VCaP (cell line): ENCODE results near the gene RPUSD3.

Experiments used
- H3K27ac ChIP-seq: fragments of 450-650 bp; 2 replicates; pipeline ENCODE4 v1.5.1; 2017
- TF ChIP-seq, protein P1 (sequence below): fragments of 450-650 bp; conservative IDR thresholded peaks from 2 replicates; pipeline ENCODE4 v1.5.1; 2017; ENCODE audit warnings: mild to moderate bottlenecking, moderate library complexity

RPUSD3 gene

GRCh38 chr3:9793161-9793781 is 50.5 kb downstream of the RPUSD3 start:
- peak overlapping the region; percentile 99 for H3K27ac ChIP-seq
- TF ChIP-seq, protein P1, sequence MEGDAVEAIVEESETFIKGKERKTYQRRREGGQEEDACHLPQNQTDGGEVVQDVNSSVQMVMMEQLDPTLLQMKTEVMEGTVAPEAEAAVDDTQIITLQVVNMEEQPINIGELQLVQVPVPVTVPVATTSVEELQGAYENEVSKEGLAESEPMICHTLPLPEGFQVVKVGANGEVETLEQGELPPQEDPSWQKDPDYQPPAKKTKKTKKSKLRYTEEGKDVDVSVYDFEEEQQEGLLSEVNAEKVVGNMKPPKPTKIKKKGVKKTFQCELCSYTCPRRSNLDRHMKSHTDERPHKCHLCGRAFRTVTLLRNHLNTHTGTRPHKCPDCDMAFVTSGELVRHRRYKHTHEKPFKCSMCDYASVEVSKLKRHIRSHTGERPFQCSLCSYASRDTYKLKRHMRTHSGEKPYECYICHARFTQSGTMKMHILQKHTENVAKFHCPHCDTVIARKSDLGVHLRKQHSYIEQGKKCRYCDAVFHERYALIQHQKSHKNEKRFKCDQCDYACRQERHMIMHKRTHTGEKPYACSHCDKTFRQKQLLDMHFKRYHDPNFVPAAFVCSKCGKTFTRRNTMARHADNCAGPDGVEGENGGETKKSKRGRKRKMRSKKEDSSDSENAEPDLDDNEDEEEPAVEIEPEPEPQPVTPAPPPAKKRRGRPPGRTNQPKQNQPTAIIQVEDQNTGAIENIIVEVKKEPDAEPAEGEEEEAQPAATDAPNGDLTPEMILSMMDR: no peak

DNA sequence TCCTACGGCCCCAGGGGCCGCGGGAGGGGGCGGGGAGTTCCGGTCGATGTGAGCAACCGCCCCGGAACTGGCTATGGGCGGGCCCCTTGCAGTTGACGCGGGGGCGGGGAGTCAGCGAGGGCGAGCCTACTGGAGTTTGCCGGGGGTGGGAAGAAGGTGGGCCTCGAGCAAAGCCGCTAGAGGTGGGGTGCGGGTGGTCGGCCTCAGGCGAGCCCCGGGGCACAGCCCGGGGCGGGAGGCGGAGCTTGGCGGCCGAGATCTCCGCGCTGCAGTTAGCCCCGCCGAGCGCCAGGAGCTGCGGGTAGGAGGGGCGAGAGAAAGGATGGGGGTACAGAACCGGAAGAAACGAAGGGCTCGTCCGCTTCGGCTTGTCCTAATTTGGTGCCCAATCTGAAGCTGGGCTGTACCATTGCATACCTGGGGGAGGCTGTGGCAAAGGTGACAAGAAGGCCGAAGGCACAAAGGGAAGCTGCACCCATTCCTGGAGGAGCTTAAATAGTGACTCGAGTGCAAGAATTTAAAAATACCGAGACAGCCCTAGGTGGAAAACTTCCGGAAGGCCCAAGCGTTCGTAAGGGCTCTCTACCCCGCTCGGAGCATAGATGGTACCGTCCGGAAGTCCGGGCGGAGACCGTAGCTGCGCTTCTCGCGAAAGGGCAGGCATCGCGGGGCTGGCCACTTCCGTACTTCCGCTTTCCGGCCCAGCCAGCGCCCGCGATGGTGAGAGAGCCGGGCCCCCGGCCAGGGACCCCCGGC is 51.2 kb downstream of the RPUSD3 start, which contains the start of the genes ARPC4 and TADA3:
TSS of gene ARPC4 (plus strand) at position 678 of the 756 bp plus-strand sequence. CDS start at position 718, 40 bp downstream.
TSS of gene TADA3 (minus strand) at position 69 of the 756 bp plus-strand sequence. CDS start 1,007 bp downstream, outside the sequence.
- TF ChIP-seq, protein P1: no peak
- peak within 1 kb of the TSS; percentile 99 for H3K27ac ChIP-seq

DNA sequence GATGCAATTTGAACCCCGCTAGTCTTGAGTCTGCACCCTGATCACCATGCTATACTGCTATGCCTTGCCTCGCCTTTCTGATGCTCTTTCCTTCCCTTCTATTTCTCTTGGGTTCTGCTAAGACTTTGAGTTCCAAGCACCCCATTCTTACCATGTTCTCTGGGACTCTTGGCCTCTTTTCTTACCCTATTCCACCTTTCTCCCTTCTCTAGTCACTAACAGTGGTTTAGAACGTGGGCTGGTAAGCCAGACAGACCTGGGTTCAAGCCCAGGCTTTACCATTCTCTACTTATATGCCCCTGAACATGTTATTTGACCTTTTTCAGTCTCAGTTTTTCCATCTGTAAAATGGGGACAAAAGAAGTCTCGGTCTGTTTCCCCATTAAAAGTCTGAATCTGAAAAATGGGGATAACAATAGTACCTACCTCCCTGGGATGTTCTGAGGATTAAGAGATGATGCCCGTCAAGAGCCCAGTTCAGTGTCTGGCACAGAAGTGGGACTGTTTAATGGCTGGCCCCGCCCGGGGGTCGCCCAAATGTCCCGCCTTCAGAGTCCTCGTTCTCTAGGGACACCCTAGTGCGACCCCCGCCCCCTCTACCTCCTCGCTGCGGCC is 51.9 kb downstream of the RPUSD3 start:
- TF ChIP-seq, protein P1: no peak
- H3K27ac ChIP-seq: peak overlapping the region; percentile 99

DNA sequence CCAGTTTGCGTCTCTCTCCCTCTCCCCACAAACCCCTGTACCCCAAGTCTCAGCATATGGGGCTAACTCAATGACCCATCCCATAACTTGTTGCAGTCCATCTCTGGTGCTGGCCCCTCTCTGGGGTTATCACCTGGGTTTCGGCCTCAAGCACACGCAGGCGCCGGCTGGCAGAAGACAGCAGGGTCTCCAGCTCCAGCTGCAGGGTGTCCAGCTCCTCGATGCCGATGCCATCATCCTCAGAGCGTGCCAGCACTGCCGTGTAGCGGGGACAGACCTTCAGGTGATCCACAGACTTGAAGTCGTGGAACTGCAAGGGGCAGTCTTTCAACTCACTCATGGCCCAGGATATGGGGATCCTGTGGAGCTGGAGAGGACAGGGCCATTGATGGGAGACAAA is 52.7 kb downstream of the RPUSD3 start:
- H3K27ac ChIP-seq: no peak overlapping the region
- TF ChIP-seq, protein P1: no peak
